ENCODE results near the gene FBXL5.

GRCh38 chr4:15695729-15696128 lies 40.6 kb upstream of the FBXL5 start:
- TF ChIP-seq MAX (IDR thresholded peaks at IDR 0.05) (no peak), FOXA1 (IDR thresholded peaks at IDR 0.05) (no peak)

Data from liver (tissue), 1 donor.